Heart left ventricle (tissue), 16 donors: ENCODE results near the gene BAIAP2L2. TPM values are rescaled to one million over a fixed set of nuclear protein-coding genes. Genes with fewer than 3 reads are reported as not detected.

Source experiments
- ATAC-seq, 4 donors: fragments of 200-7000 bp; cut with Tn5 transposase; one replicate each; pipeline ENCODE4 v1.9.1; 2020 to 2022; ENCODE audit warnings: moderate library complexity in 4 of 4, mild to moderate bottlenecking in 3 of 4, moderate number of reproducible peaks in 1 of 4
- DNase-seq, 5 donors: peaks; one replicate each; pipeline ENCODE4 v3.0.0-alpha.2; 2020
- H3K27ac ChIP-seq, 12 donors: fragments of 200-600 bp; sonication (generic) in 4 of 12; one replicate each; pipeline versions ENCODE4 v1.5.0 to v1.8.0; 2016 to 2022; ENCODE audit warnings: mild to moderate bottlenecking in 2 of 12
- H3K27me3 ChIP-seq, 9 donors: fragments of 200-600 bp; sonication (generic) in 2 of 9; one replicate each; pipeline versions ENCODE4 v1.5.1 to v1.8.0; 2016 to 2022; ENCODE audit warnings: mild to moderate bottlenecking in 3 of 9
- H3K36me3 ChIP-seq, 9 donors: fragments of 200-600 bp; sonication (generic) in 2 of 9; one replicate each; pipeline versions ENCODE4 v1.5.0 to v1.8.0; 2018 to 2022; ENCODE audit warnings: mild to moderate bottlenecking in 2 of 9
- H3K4me1 ChIP-seq, 12 donors: fragments of 200-600 bp; sonication (generic) in 4 of 12; one replicate each; pipeline versions ENCODE4 v1.5.0 to v1.8.0; 2016 to 2022; ENCODE audit warnings: mild to moderate bottlenecking in 3 of 12
- H3K4me3 ChIP-seq, 12 donors: fragments of 200-600 bp; sonication (generic) in 4 of 12; one replicate each; pipeline versions ENCODE4 v1.5.0 to v1.8.0; 2017 to 2022; ENCODE audit warnings: mild to moderate bottlenecking in 9 of 12, moderate library complexity in 4 of 12
- H3K9me3 ChIP-seq, 12 donors: fragments of 200-600 bp; sonication (generic) in 4 of 12; one replicate each; pipeline versions ENCODE4 v1.5.0 to v1.8.0; 2016 to 2022; ENCODE audit warnings: mild to moderate bottlenecking in 1 of 12
- POLR2A ChIP-seq, 2 donors: fragments of 450-650 bp; IDR thresholded peaks; one replicate each; pipeline ENCODE4 v1.6.1; 2017; ENCODE audit warnings: antibody characterized with exemption in 2 of 2, mild to moderate bottlenecking in 2 of 2, moderate library complexity in 2 of 2
- WGBS, 4 donors: extraction: QIAGEN DNeasy Blood & Tissue Kit in 2 of 4; methylation state at CpG; one replicate each; pipeline versions ENCODE4 v1.1.5 to v1.1.7; 2013 to 2018; 5-methylcytosine and 5-hydroxymethylcytosine counted together
- intact Hi-C, 10 donors: fragments of 100-400 bp; cut with DNase I; formaldehyde crosslinking; loops; one replicate each; pipeline versions ENCODE4 v1.11.1 to v1.14.2; 2022
- polyA plus RNA-seq, 2 donors: library from polyadenylated mRNA; stranded (reverse); fragments of 200-250 nt; gene quantifications; one replicate each; pipeline ENCODE4 v1.2.3, GENCODE V29; 2013
- total RNA-seq, 9 donors: library from RNA; depleted of rRNA in 2 of 9; stranded (reverse); fragments of >200 nt in 2 of 9; fragmentation: NEBNext Ultra II Directional in 3 of 9; extraction: Animal tissue kit (Norgen Biotek cat#: 25700) in 3 of 9; gene quantifications; one replicate each; pipeline versions ENCODE4 v1.1.0 to v1.2.4, GENCODE V29; 2016 to 2023
- TF ChIP-seq, protein P1 (sequence below), 12 donors: fragments of 200-600 bp; sonication (generic) in 4 of 12; IDR thresholded peaks; one replicate each; pipeline versions ENCODE4 v1.5.0 to v1.8.0; 2018 to 2022; ENCODE audit warnings: antibody characterized with exemption in 12 of 12, mild to moderate bottlenecking in 5 of 12
- donor health status: ischemic (EF 13 %, LVEDD 7.1; RV severe dilation, severe dysfunction).
- donor health status: healthy with polysubstance abuse.
- donor health status: DM: no; HTN: yes; CAD: no.
- donor health status: DM: no; HTN: no; CAD: no.
- donor health status: ischemic (EF 25% LVEDD 6.9; RV normal size, moderate dysfunction).
- donor health status: ischemic (EF 25% LVEDD 5.7; RV mildly dilated, moderate dysfunction).
- donor health status: healthy.
- donor health status: DM: yes; HTN: yes; CAD: no.
- donor health status: ischemic (EF 35%, LVEDD 5.7; RV mildly dilated, moderate dysfunction).
- donor health status: nonischemic (EF 11% LVEDD 7.7; RV severe dilation, severe dysfunction).
- donor health status: DM: yes; HTN: yes; CAD: no.
- donor health status: PGD.
- donor health status: ischemic (EF 29% LVEDD 5.4; RV normal size, mild dysfunction).
- donor health status: nonischemic (EF 23%, LVEDD 6.1; RV moderate dilation, normal function).

The BAIAP2L2 gene
- total and polyA plus RNA-seq, 11 donors: 0.09 to 0.30 (median 0.22) TPM; not detected in 1

- no peak overlapping the region for H3K4me3 ChIP-seq
- no peaks in the 10 kb centered on the region for H3K27me3 ChIP-seq
- intact Hi-C loops: loop anchor here in 3 of 10 donors (5.0 to 10.0 kb wide), 2 partner anchors 49 to 51 kb away; partner anchors contain the start of gene PICK1 (in 1 of the 3)
- ATAC-seq (no peak), DNase-seq (peak in 1 of 5 donors; percentile 28)
- peaks cover 0 to 8% (median 0%) of the 10 kb centered on the region in 12 donors for H3K4me1 ChIP-seq
- H3K36me3 ChIP-seq: no peaks in the 10 kb centered on the region
- H3K9me3 ChIP-seq: no peaks in the 10 kb centered on the region
- H3K27ac ChIP-seq: no peak overlapping the region
- TF ChIP-seq, protein P1, sequence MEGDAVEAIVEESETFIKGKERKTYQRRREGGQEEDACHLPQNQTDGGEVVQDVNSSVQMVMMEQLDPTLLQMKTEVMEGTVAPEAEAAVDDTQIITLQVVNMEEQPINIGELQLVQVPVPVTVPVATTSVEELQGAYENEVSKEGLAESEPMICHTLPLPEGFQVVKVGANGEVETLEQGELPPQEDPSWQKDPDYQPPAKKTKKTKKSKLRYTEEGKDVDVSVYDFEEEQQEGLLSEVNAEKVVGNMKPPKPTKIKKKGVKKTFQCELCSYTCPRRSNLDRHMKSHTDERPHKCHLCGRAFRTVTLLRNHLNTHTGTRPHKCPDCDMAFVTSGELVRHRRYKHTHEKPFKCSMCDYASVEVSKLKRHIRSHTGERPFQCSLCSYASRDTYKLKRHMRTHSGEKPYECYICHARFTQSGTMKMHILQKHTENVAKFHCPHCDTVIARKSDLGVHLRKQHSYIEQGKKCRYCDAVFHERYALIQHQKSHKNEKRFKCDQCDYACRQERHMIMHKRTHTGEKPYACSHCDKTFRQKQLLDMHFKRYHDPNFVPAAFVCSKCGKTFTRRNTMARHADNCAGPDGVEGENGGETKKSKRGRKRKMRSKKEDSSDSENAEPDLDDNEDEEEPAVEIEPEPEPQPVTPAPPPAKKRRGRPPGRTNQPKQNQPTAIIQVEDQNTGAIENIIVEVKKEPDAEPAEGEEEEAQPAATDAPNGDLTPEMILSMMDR (IDR thresholded peaks at IDR 0.05): no peak
- no peak for TF ChIP-seq POLR2A (IDR thresholded peaks at IDR 0.05)
- WGBS, 4 donors: 66 to 84% (median 79%) methylated on average over 8 of the region's 8 CpGs
These were observed 6.8 kb downstream of the BAIAP2L2 start for GRCh38 chr22:38103641-38104040.

DNA sequence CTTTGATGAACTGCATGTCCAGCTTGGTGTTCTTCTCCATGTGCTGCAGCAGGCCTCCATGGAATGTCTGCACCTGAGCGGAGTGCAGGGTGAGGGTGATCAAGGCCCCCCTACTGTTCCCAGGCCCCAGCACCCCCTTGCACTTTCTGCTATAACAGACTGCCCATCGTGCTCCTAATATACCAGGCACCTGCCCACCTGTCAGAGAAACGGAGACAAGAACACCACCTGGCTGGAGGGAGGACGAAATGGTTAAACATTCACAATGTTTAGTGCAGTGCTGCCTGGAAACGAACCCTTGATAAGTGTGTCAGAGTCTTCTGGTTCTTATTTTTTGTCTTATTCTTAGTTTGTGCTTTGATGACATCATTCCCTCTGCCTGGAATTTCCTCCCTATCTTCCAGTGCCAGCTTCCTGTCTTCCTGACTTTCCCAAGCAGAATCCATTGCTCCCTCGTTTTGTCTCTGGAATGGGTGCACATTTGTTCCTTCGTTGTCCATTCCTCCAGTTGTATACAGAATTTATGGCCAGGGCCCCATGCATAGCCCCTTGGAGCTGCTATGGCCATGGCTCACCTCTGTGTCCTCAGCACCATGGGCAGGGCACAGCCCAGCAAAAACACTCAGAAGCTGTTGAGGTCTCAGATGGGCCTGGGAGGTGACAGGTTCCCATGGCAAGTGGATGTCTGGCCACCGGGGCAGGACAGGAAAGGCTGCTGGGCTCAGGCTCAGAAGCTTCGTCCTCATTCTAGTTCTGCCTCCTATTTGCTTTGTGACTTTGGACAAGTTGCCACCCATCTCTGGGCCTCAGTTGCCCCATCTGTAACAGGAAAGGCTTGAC lies 11.9 kb downstream of the BAIAP2L2 start:
- ATAC-seq: peak in 2 of 4 donors; percentile 31 to 56
- no peak overlapping the region for H3K27ac ChIP-seq
- H3K9me3 ChIP-seq: no peaks in the 10 kb centered on the region
- H3K4me3 ChIP-seq: no peak overlapping the region
- no peaks in the 10 kb centered on the region for H3K27me3 ChIP-seq
- intact Hi-C loops: no loop called here
- peaks cover 0 to 13% (median 2%) of the 10 kb centered on the region in 12 donors for H3K4me1 ChIP-seq
- no peaks in the 10 kb centered on the region for H3K36me3 ChIP-seq
- 62 to 65% (median 63%) methylated on average over 9 of the region's 9 CpGs for WGBS, 4 donors
- no peak for TF ChIP-seq POLR2A (IDR thresholded peaks at IDR 0.05)
- TF ChIP-seq, protein P1 (IDR thresholded peaks at IDR 0.05): no peak
- DNase-seq: peak in 1 of 5 donors; percentile 12

DNA sequence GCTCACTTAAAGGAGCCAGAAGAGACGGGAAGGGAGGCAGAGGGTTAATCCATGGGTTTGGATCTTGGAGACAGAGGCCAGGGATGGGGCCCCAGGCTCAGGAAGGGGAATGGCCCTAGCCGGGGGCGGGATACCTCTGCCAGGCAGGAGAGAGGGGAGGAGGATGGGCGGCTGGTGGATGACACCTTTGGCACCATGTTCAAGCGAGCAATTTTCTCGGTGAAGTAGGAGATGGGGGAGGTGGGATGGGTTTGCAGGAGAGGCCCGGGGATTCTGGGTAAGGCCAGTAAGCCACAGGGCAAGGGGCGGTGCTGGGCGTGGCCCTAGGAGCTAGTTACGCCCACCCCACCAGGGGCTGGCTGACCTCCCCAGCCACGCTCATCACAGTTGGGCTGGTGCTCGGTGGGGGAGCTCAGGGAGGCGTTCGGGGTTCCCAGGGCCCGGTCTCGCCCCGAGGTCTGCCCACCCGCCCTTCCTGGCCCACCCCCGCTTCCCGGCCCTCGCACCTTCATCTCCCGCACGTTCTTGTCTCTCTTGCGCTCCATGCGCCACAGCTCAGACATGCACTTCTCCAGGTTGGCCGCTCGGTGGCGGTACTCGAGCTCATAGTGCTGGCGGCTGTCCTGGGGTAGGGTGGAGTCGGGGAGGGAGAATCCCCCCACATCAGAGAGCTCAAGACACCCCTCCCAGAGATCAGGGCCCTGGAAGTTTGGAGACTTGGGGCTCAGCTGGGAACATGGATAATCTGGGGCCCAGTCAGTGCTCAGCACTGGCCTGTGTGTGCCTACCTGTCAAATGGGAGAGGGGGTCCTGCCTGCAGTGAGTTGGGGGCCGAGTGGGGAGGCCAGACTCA lies 12.7 kb downstream of the BAIAP2L2 start:
- TF ChIP-seq, protein P1 (IDR thresholded peaks at IDR 0.05): peak in 7 of 12 donors; percentile 15 to 37 (median 22)
- no peak for TF ChIP-seq POLR2A (IDR thresholded peaks at IDR 0.05)
- Histone ChIP-seq H3K27me3 (no peaks in the 10 kb centered on the region), H3K4me3 (no peak overlapping the region), H3K9me3 (no peaks in the 10 kb centered on the region), H3K36me3 (no peaks in the 10 kb centered on the region), H3K4me1 (peaks cover 0 to 13% (median 2%) of the 10 kb centered on the region in 12 donors), H3K27ac (no peak overlapping the region)
- intact Hi-C loops: no loop called here
- ATAC-seq: peak in 3 of 4 donors; percentile 22 to 33 (median 22)
- WGBS, 4 donors: 48 to 54% (median 50%) methylated on average over 19 to 32 of the region's 32 CpGs
- peak in 1 of 5 donors; percentile 24 for DNase-seq
